SK-N-MC (cell line): Measurements from ENCODE around the gene LGALS8.
A peak's percentile ranks its signal among the peaks of the same experiment; 100 is the strongest.

Experiments used
- EZH2 ChIP-seq: fragments of 200-600 bp; sonication (generic); IDR thresholded peaks from one replicate; pipeline ENCODE4 v1.6.1; 2017; ENCODE audit warnings: antibody characterized with exemption
- FOXP2 ChIP-seq: optimal IDR thresholded peaks from 2 replicates; pipeline ENCODE3; 2011; ENCODE audit warnings: mild to moderate bottlenecking, moderate library complexity; ENCODE audit not compliant: insufficient read depth; ENCODE audit errors: extremely low read length, control extremely low read depth
- POLR2AphosphoS5 ChIP-seq: IDR thresholded peaks from 2 replicates; pipeline ENCODE4 v1.6.1; 2012; ENCODE audit warnings: mild to moderate bottlenecking, low read depth, low read length, borderline replicate concordance

DNA sequence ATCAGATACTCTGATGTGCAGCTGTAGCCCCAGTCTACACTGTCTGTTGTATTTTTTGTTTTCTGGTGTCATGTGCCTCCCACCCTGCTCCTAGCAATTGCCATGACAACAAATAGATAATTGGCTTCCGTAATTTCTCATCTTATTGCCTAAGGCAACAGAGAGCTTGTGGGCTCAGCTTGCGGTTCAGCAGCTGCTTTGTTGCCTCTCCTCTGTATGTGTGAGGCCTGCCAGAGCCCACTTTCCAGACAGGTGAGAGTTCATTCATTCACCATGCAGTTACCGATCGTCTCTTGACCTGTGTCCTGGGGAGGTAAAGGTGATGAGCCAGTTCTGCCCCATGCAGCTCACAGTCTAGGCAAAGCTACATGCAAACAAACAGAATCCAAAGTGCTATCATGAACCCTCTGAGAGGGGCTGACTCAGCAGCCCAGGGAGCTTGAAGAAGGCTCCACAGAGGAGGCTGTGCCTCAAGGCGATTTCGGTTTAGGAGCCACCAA, 11.9 kb downstream of the LGALS8 start:
- TF ChIP-seq EZH2 (no peak), POLR2AphosphoS5 (peak; percentile 27; the same call in 1 of the 2 replicates), FOXP2 (peak; percentile 59)
